ENCODE measurements around the gene PRRC2C. TPM values are rescaled to one million over a fixed set of nuclear protein-coding genes. Genes with fewer than 3 reads are reported as not detected.

Gene PRRC2C
- total RNA-seq, 1 donor from 2014 or later: 86.4 TPM

DNA sequence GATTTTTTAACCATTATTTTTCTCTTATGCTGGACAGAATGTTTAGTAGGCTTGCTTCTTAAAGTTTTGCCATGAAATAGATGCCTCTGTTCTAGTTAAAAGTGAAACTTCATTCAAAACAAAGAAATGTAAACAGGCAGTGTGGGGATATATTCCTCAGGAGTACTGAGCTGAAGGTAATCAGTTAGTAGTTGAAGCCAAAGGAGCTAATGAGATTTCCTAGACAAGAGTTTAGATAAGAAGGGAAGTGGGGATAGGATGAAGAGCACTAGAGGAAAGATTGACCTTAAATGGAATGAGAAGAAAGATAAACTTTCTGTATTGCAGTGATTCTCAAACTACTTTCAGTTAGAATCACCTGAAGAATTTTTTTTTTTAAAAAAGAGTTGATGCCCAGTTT lies 23.9 kb downstream of the PRRC2C start:
- no peak for DNase-seq (ENCODE audit: extremely low spot score in 2 of 2)
- no peak overlapping the region for H3K4me3 ChIP-seq
- no peaks in the 10 kb centered on the region for H3K27me3 ChIP-seq
- H3K9me3 ChIP-seq: no peaks in the 10 kb centered on the region
- intact Hi-C loops (cut with DNase I): no loop called here
- no peaks in the 10 kb centered on the region for H3K36me3 ChIP-seq
- H3K27ac ChIP-seq: no peak overlapping the region
- TF ChIP-seq CTCF (IDR thresholded peaks at IDR 0.05) (no peak), POLR2A (IDR thresholded peaks at IDR 0.05) (no peak), POLR2AphosphoS5 (IDR thresholded peaks at IDR 0.05; ENCODE audit: insufficient read depth in 1 of 2, low read depth in 1 of 2) (no peak)
- H3K4me1 ChIP-seq: peaks cover 70% of the 10 kb centered on the region

GRCh38 chr1:171513743-171514142 lies 28.4 kb downstream of the PRRC2C start:
- TF ChIP-seq POLR2AphosphoS5 (IDR thresholded peaks at IDR 0.05; ENCODE audit: insufficient read depth in 1 of 2, low read depth in 1 of 2): no peak
- no peak for TF ChIP-seq POLR2A (IDR thresholded peaks at IDR 0.05)
- TF ChIP-seq CTCF (IDR thresholded peaks at IDR 0.05): no peak
- peaks cover 33% of the 10 kb centered on the region for H3K4me1 ChIP-seq
- intact Hi-C loops (cut with DNase I): no loop called here
- no peak overlapping the region for H3K4me3 ChIP-seq
- H3K9me3 ChIP-seq: no peaks in the 10 kb centered on the region
- H3K27me3 ChIP-seq: no peaks in the 10 kb centered on the region
- H3K27ac ChIP-seq: no peak overlapping the region
- peaks cover 0 to 45% of the 10 kb centered on the region in 2 donors for H3K36me3 ChIP-seq
- DNase-seq (ENCODE audit: extremely low spot score in 2 of 2): no peak

DNA sequence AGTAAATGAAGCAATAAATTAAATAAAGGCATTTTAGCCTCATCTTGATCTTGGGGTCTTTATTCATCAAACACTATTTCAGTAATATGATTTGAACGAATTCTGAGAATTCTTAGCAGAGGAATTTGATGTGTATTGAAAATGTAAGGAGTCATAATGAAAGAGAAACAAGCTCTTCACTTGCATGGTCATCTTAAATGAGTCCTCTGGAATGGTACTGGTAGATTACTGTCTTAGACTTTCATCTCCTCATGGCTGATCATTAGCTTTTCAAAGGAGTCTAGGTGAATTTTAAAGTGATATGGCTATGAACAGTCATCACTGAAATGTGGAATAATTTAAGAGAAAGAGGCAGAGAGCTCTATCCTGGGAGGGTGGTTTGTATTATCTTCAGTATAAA lies 30.0 kb downstream of the PRRC2C start:
- H3K36me3 ChIP-seq: peaks cover 0 to 51% of the 10 kb centered on the region in 2 donors
- DNase-seq (ENCODE audit: extremely low spot score in 2 of 2): no peak
- intact Hi-C loops (cut with DNase I): no loop called here
- H3K4me1 ChIP-seq: peaks cover 21% of the 10 kb centered on the region
- H3K4me3 ChIP-seq: no peak overlapping the region
- H3K27me3 ChIP-seq: no peaks in the 10 kb centered on the region
- H3K27ac ChIP-seq: no peak overlapping the region
- H3K9me3 ChIP-seq: no peaks in the 10 kb centered on the region
- TF ChIP-seq CTCF (IDR thresholded peaks at IDR 0.05) (no peak), POLR2A (IDR thresholded peaks at IDR 0.05) (no peak)

DNA sequence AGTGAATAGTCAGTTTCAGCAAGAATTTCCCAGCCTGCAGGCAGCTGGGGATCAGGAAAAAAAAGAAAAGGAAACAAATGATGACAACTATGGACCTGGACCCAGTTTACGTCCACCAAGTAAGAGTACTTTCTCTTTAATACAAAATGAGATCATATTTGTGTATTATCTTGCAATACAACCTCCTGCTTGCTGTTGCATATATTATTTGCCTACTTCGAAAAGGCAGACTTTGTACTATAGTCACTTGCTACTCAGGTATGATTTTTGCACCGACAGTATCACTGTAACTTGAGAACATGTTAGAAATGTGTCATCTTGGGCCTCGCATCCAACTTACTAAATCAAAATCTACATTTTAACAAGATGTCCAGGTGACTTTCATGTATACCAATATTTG lies 30.4 kb downstream of the PRRC2C start:
- H3K27ac ChIP-seq: no peak overlapping the region
- intact Hi-C loops (cut with DNase I): no loop called here
- no peak for TF ChIP-seq POLR2A (IDR thresholded peaks at IDR 0.05)
- no peak for TF ChIP-seq POLR2AphosphoS5 (IDR thresholded peaks at IDR 0.05; ENCODE audit: insufficient read depth in 1 of 2, low read depth in 1 of 2)
- no peak for TF ChIP-seq CTCF (IDR thresholded peaks at IDR 0.05)
- H3K27me3 ChIP-seq: no peaks in the 10 kb centered on the region
- peaks cover 16% of the 10 kb centered on the region for H3K4me1 ChIP-seq
- H3K36me3 ChIP-seq: peaks cover 0 to 51% of the 10 kb centered on the region in 2 donors
- H3K4me3 ChIP-seq: no peak overlapping the region
- DNase-seq (ENCODE audit: extremely low spot score in 2 of 2): no peak
- H3K9me3 ChIP-seq: no peaks in the 10 kb centered on the region

GRCh38 chr1:171521567-171521966 lies 36.2 kb downstream of the PRRC2C start:
- H3K36me3 ChIP-seq: peaks cover 0 to 76% of the 10 kb centered on the region in 2 donors
- H3K9me3 ChIP-seq: no peaks in the 10 kb centered on the region
- H3K27me3 ChIP-seq: no peaks in the 10 kb centered on the region
- DNase-seq (ENCODE audit: extremely low spot score in 2 of 2): no peak
- no peak overlapping the region for H3K4me3 ChIP-seq
- intact Hi-C loops (cut with DNase I): no loop called here
- TF ChIP-seq POLR2A (IDR thresholded peaks at IDR 0.05) (no peak), CTCF (IDR thresholded peaks at IDR 0.05) (no peak), POLR2AphosphoS5 (IDR thresholded peaks at IDR 0.05; ENCODE audit: insufficient read depth in 1 of 2, low read depth in 1 of 2) (no peak)
- no peak overlapping the region for H3K27ac ChIP-seq
- H3K4me1 ChIP-seq: no peaks in the 10 kb centered on the region

All from vagina (tissue), 2 donors.